Raji (cell line): Measurements from ENCODE around the gene GSG1.

Experiments
- POLR2A ChIP-seq: IDR thresholded peaks from 2 replicates; pipeline ENCODE4 v1.6.1; 2011; ENCODE audit warnings: low read depth, low read length, control low read depth; ENCODE audit not compliant: insufficient read depth

GSG1 gene

DNA sequence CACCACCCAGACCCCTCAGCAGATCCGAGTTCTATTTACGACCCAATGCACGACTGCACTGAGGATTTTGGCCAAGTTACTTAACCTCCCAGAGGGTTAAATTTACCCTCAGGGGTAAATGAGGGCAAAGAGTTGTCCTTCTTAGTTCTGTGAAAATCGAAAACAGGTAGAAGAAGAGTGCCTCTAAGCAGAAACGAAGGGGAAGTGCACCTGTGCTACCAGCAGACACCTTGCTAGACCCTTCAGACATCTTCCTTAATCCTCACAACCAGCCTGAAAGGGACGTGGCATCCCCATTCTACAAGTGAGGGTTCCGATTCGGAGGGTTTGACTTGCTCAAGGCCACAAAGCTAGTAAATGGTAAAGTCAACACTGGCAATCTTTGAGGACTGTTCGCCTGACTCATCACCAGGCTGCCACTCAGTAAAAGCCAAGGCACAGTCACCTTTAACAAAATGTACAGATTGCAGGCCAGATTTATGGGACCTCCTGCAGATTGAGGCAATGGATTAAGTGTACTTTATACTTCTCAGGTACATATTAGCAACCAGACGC is 1.6 kb downstream of the GSG1 start:
- no peak for TF ChIP-seq POLR2A

DNA sequence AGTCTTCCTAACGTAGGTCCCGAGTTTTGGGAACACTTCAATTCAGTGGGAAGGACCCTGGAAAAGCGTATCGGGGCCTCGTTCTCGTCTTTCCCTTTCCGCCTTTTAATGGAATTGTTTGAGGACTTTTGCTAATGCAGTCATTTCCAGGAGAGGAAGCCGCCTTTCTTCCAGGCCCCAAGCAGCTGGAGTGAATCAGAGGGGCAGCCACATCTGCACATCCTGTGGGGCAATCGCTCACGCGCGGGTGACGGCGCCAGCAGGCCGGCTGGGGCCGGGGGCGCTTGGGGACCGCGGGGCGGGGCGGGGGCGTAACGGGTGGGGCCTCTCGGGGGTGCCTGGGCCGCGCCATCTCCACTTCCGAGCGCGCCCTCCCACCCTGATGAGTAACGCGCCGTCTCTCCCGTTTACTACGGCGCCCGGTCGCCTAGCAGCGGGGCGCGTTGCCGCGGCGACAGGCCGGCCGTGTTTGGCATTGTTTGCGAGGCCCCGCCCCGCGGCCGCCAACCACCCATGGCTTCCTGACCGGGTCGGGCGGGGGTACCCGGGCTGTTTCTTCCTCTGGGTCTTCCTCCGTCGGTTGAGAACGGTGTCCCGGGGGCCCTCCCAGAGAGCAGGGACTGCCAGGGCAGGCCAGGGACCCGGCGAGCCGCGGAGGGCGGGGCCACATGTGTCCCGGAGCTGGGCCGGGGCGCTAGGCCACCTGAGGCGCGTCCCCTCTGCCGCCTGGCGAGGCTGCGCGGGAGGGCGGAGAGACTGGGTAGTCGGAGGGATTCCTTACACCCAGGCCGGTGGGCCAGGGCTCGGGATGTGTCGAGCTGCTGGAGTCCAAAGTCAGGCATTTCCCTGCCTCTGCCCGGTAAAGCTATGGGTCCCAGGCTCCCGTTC is 2.3 kb downstream of the GSG1 start:
- 0 out of 2 replicates have a peak, but pooled peaks have one; percentile 14 for TF ChIP-seq POLR2A

DNA sequence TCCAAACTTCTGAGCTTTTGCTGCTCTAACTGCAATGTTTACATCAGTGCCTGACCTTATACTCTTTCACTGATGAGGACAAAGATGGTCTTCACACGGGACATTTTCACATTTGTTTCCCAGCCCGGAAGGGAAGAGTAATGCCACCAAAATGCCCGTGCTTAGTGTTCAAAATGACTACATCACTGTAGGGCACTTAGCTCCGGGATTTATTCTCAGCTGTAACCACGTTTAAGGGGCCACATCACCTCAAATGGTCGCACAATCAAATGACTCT is 2.9 kb downstream of the GSG1 start:
- no peak for TF ChIP-seq POLR2A

- TF ChIP-seq POLR2A: no peak
Measured at GRCh38 chr12:13099844-13100604, 3.4 kb downstream of the GSG1 start.

- TF ChIP-seq POLR2A: no peak
Measured at GRCh38 chr12:13099066-13099843, 4.2 kb downstream of the GSG1 start.

DNA sequence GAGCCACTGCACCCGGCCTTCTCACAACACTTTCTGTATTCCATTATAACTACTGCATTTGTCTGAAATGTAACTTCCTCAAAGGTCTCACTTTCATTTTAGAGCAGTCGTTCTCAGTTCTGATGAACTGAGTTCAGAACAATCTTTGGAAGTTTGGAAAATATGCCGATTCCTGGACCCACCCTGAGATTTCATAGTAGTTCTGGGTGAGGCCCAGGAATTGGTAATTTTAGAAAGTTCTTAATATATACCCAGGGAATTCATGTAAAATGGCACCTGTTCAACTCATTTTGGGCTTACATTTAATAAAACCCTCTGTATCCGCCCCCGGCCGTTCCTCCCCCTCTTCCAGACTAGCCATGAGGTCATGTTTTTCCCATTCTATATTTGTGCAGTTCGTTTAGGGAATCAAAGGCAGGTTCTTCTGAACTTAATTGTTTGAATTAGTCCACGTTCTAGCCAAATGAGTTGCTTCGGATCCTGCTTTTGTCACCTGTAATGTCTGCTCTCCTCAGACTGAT is 5.9 kb downstream of the GSG1 start:
- TF ChIP-seq POLR2A: no peak

- no peak for TF ChIP-seq POLR2A
Measured at GRCh38 chr12:13095266-13095995, 8.0 kb downstream of the GSG1 start.

DNA sequence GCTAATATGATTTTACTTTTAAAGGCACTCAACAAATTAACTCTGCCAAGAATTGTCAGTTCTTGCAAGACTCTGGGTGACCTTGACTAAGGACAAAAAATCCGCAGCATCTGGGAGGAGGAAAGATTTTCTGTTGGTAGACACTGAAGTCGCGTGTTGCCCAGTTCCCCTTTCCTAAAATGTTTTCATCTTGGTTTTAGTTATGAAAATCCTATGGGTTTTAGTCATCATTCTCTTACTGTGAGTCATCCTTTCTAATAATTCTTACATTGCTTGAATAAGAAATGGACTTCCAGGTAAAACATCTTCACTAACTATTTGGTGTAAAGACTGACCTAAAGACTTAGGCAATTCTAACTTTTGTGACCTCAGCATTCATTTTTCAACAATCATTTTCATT is 9.1 kb downstream of the GSG1 start:
- no peak for TF ChIP-seq POLR2A

- TF ChIP-seq POLR2A: no peak
Measured at GRCh38 chr12:13093848-13094220, 9.6 kb downstream of the GSG1 start.

- no peak for TF ChIP-seq POLR2A
Measured at GRCh38 chr12:13093191-13093847, 10.1 kb downstream of the GSG1 start.

DNA sequence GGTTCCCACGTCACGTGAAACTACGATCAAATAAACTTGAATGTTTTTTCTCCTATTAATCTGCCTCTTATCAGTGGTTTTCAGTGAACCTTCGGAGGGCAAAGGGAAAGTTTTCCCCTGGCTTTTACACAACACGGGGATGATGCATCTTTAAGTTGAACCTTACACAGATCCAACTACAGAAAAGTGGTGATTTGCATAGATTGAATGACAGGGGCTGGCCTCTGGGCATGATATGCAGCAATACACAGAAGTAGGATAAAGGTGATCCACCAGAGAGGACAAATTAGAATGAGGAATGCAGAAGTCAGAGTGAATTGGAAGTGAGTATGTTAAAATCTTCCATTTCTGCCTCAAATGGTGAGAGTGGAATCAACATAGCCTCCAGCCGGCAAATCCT is 11.6 kb downstream of the GSG1 start:
- no peak for TF ChIP-seq POLR2A

DNA sequence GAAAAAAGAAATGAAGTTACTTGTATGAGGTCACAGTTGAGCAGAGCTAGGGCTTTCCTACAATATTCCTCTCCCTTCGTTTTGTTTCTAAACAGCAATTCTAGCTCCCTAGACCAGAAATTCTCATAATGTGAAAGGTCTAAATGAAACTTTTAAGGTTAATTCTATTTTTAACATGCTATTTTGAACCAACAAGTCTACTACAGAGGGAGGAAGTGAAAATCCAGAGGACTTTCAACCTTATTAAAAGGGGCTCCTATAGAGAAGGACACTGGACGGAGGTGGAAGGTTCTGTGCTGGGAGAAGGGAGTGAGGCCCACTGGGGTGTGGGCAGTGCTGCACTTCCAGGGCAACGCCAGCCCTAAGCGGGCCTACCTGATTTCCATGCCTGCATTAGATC is 13.4 kb downstream of the GSG1 start:
- TF ChIP-seq POLR2A: no peak

GRCh38 chr12:13088496-13088895 is 15.0 kb downstream of the GSG1 start:
- no peak for TF ChIP-seq POLR2A

GRCh38 chr12:13087766-13088165 is 15.7 kb downstream of the GSG1 start:
- no peak for TF ChIP-seq POLR2A
